D721Med (cell line): ENCODE data around the gene UBA6.

Experiments used
- DNase-seq: peaks from one replicate; pipeline ENCODE4 v3.0.0; 2011; ENCODE audit warnings: low spot score; ENCODE audit not compliant: insufficient read length
- FAIRE-seq: peaks from 2 replicates; lab custom pipeline; 2011; peaks lifted over from hg19 to GRCh38; lab: Jason Lieb, UNC
- TF ChIP-seq, protein P1 (sequence below): IDR thresholded peaks from 2 replicates; pipeline ENCODE4 v1.5.1; 2012; ENCODE audit warnings: mild to moderate bottlenecking, control low read depth; ENCODE audit not compliant: insufficient read depth; ENCODE audit errors: missing control alignments

Gene UBA6

DNA sequence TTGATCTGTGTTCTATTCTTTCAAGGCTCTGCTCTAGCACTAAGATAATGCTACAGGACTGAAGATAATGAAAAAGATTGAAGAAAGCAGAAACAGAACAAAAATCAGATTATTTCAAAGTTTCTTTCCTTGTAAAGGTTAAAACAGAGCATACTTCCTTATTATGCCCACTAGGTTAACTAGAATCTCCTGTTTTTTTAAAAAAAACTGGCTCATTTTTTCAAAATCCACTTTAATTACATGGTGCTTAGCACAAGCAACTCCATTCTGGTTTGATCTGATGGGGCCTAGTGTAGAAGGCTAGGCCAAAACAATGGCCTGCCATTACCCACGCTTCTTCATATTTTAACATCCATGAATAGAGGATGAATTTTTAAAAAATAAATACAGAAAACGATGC is 1.2 kb upstream of the UBA6 start:
- TF ChIP-seq, protein P1, sequence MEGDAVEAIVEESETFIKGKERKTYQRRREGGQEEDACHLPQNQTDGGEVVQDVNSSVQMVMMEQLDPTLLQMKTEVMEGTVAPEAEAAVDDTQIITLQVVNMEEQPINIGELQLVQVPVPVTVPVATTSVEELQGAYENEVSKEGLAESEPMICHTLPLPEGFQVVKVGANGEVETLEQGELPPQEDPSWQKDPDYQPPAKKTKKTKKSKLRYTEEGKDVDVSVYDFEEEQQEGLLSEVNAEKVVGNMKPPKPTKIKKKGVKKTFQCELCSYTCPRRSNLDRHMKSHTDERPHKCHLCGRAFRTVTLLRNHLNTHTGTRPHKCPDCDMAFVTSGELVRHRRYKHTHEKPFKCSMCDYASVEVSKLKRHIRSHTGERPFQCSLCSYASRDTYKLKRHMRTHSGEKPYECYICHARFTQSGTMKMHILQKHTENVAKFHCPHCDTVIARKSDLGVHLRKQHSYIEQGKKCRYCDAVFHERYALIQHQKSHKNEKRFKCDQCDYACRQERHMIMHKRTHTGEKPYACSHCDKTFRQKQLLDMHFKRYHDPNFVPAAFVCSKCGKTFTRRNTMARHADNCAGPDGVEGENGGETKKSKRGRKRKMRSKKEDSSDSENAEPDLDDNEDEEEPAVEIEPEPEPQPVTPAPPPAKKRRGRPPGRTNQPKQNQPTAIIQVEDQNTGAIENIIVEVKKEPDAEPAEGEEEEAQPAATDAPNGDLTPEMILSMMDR, result no peak
- DNase-seq, result no peak
- FAIRE-seq, result peak; percentile 16

DNA sequence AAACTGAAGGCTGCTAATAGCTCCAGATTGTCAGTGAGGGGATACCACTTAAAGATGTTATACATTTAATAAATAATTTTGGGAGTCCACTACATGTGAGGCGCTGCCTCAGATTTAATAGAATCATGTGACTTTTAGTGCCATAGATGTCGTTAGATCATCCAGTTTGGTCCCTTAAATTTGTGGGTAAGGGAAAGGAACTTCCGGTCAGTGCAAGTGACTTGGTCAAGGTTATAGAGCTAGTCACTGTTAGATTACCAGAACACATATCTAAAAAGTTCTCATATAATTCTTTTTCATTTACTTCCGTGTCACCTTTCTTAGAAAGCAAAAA is 529 bp upstream of the UBA6 start:
- DNase-seq, result no peak
- no peak for FAIRE-seq

GRCh38 chr4:67700116-67700737 is 728 bp downstream of the UBA6 start:
- DNase-seq (no peak), FAIRE-seq (peak; percentile 44)
- TF ChIP-seq, protein P1, result no peak

More for the DNA sequence above, 529 bp upstream of the UBA6 start:
- TF ChIP-seq, protein P1, result no peak

DNA sequence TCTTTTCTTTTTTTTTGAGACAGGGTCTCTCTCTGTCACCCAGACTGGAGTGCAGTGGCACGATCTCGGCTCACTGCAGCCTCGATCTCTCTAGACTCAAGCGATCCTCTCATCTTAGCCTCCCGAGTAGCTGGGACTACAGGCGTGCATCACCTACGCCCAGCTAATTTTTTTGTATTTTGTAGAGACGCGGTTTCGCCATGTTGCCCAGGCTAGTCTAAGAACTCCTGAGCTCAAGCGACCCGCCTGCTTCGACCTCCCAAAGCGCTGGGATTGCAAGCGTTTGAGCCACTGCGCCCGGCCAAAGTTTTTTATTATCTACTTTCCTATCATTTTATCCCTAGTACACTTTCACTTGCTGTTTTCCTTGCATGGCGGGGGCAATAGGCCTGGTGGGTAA is 1.4 kb downstream of the UBA6 start:
- DNase-seq (no peak), FAIRE-seq (no peak)
- TF ChIP-seq, protein P1, result no peak

DNA sequence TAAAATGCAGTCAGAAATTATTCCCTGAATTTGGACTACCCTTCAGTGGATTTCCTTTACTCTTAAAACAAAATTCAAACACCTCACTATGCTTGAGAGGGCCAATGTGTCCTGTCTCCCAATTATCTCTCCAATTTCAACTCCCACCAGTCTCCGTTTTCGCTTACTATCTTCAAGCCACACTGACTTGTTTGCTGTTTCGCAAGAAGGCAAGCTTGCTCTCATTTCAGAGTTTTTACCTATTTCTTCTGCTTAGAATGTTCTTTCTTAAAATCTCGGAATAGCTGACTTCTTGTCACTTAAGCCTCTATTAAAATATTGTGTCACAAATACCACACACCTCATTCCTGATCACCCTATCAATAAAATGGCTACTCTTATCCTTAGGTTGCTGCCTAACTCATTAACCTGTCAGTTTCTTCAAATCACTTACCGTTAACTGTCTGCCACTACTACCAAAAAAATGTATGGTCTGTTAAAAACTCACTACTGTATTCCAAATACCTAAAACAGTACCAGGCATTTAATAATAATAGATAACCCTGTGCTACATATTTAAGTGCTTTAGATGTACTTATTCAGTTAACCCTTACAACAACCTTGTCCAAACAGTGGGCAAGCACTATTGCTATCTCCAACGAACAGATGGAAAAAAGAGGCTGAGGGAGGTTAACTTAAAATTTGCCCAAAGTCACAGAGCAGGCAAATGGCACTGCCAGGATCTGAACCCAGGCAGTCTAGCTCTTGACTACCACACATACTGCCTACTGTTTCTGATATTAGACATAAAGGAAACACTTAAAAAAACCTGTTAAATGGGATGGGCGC is 2.9 kb downstream of the UBA6 start:
- TF ChIP-seq, protein P1, result no peak
- no peak for FAIRE-seq
- DNase-seq, result no peak

- FAIRE-seq, result peak; percentile 58
- TF ChIP-seq, protein P1, result no peak
- no peak for DNase-seq
Observed at GRCh38 chr4:67696061-67696460, 4.9 kb downstream of the UBA6 start.

GRCh38 chr4:67694662-67695061 is 6.3 kb downstream of the UBA6 start:
- no peak for DNase-seq
- no peak for FAIRE-seq
- TF ChIP-seq, protein P1, result no peak
